Astrocyte of the hippocampus (primary cell): ENCODE measurements around the gene EVI5.
"Not testable (repeated sequence)": the region's sequence is repeated elsewhere in the genome, so short reads cannot be mapped to it uniquely, and the experiment has no call there.

Source experiments
- DNase-seq: peaks from one replicate; pipeline ENCODE4 v3.0.0; 2011; ENCODE audit warnings: low read depth, low spot score

EVI5 gene

GRCh38 chr1:92792340-92792782, 7.5 kb upstream of the EVI5 start:
- DNase-seq = no peak

GRCh38 chr1:92791487-92792066, 6.7 kb upstream of the EVI5 start:
- DNase-seq = no peak

GRCh38 chr1:92790867-92791266, 6.0 kb upstream of the EVI5 start:
- no peak for DNase-seq

GRCh38 chr1:92790081-92790480, 5.2 kb upstream of the EVI5 start:
- no peak for DNase-seq

GRCh38 chr1:92786111-92786901, 1.4 kb upstream of the EVI5 start:
- DNase-seq = no peak

GRCh38 chr1:92784021-92784638, 778 bp downstream of the EVI5 start:
- DNase-seq = peak; percentile 67

GRCh38 chr1:92783550-92783949, 1.4 kb downstream of the EVI5 start:
- DNase-seq = peak; percentile 48

GRCh38 chr1:92778376-92778775, 6.5 kb downstream of the EVI5 start:
- DNase-seq = no peak

GRCh38 chr1:92774407-92774806, 10.5 kb downstream of the EVI5 start:
- DNase-seq = no peak

GRCh38 chr1:92773749-92774148, 11.2 kb downstream of the EVI5 start:
- not testable (repeated sequence) for DNase-seq

GRCh38 chr1:92769856-92770255, 15.1 kb downstream of the EVI5 start:
- DNase-seq = no peak

GRCh38 chr1:92768915-92769314, 16.0 kb downstream of the EVI5 start:
- DNase-seq = no peak

- no peak for DNase-seq
These were observed 16.6 kb downstream of the EVI5 start for GRCh38 chr1:92768296-92768695.

GRCh38 chr1:92764116-92764515, 20.8 kb downstream of the EVI5 start:
- no peak for DNase-seq

- DNase-seq = no peak
These were observed 22.6 kb downstream of the EVI5 start for GRCh38 chr1:92762355-92762754.

- no peak for DNase-seq
These were observed 25.5 kb downstream of the EVI5 start for GRCh38 chr1:92759361-92759760.

- DNase-seq = no peak
These were observed 28.4 kb downstream of the EVI5 start for GRCh38 chr1:92756537-92756936.

- no peak for DNase-seq
These were observed 29.1 kb downstream of the EVI5 start for GRCh38 chr1:92755541-92756461.

GRCh38 chr1:92754719-92755050, 30.2 kb downstream of the EVI5 start:
- no peak for DNase-seq

- DNase-seq = peak; percentile 65
These were observed 30.7 kb downstream of the EVI5 start for GRCh38 chr1:92754000-92754718.

GRCh38 chr1:92752719-92753118, 32.2 kb downstream of the EVI5 start:
- DNase-seq = peak; percentile 29
